Measurements from ENCODE around the gene KIF5C.

The KIF5C gene

GRCh38 chr2:148968776-148969319 is 93.8 kb downstream of the KIF5C start:
- H3K4me3 ChIP-seq (replicated peaks; ENCODE audit: low read depth, low read length), result no peak overlapping the region
- TF ChIP-seq, protein P1, sequence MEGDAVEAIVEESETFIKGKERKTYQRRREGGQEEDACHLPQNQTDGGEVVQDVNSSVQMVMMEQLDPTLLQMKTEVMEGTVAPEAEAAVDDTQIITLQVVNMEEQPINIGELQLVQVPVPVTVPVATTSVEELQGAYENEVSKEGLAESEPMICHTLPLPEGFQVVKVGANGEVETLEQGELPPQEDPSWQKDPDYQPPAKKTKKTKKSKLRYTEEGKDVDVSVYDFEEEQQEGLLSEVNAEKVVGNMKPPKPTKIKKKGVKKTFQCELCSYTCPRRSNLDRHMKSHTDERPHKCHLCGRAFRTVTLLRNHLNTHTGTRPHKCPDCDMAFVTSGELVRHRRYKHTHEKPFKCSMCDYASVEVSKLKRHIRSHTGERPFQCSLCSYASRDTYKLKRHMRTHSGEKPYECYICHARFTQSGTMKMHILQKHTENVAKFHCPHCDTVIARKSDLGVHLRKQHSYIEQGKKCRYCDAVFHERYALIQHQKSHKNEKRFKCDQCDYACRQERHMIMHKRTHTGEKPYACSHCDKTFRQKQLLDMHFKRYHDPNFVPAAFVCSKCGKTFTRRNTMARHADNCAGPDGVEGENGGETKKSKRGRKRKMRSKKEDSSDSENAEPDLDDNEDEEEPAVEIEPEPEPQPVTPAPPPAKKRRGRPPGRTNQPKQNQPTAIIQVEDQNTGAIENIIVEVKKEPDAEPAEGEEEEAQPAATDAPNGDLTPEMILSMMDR (IDR thresholded peaks at IDR 0.05; ENCODE audit: low read depth, low read length, missing control alignments), result no peak
- no peak for DNase-seq (ENCODE audit: extremely low read depth, low read depth)

DNA sequence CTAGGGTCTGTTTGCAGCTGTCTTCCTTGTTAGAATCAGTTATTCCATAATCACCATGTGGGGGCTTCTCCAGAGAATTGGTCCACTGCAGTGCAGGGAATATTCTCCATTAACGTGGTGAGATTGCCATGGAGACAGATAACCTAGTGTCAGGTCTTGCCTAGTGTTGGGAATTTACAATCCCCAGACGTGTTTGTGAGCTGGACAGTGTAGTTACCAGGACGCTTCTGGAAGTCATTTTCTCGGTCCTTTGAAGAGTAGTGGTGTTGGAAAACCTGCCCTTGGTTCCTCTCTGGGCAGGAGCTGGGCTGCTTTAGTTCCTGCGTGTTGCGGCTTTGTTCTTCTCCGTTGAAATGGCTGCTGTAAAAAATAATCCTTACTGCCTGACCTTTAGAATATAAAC is 94.6 kb downstream of the KIF5C start:
- H3K4me3 ChIP-seq (replicated peaks; ENCODE audit: low read depth, low read length), result no peak overlapping the region
- DNase-seq (ENCODE audit: extremely low read depth, low read depth), result no peak
- TF ChIP-seq, protein P1 (IDR thresholded peaks at IDR 0.05; ENCODE audit: low read depth, low read length, missing control alignments), result no peak

DNA sequence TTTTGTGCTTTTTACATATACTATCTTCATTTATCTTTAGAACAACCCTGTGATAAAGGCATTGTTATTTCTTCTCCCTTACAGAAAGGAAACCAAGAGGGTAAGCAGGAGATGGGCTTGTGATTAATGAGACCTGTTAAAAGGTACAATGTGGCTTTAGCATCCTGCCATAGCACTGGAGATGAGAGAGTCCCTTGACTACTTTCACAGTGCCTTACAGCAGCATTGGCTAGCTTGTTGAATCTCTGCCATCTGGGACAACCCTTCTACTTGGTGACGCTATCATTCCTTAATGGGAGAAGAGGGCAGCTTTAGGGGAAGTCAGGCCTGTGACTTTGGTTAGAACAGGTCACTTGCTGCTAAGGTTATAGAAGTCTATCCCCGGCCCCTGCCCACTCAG is 95.4 kb downstream of the KIF5C start:
- DNase-seq (ENCODE audit: extremely low read depth, low read depth), result no peak
- TF ChIP-seq, protein P1 (IDR thresholded peaks at IDR 0.05; ENCODE audit: low read depth, low read length, missing control alignments), result no peak
- H3K4me3 ChIP-seq (replicated peaks; ENCODE audit: low read depth, low read length), result no peak overlapping the region

DNA sequence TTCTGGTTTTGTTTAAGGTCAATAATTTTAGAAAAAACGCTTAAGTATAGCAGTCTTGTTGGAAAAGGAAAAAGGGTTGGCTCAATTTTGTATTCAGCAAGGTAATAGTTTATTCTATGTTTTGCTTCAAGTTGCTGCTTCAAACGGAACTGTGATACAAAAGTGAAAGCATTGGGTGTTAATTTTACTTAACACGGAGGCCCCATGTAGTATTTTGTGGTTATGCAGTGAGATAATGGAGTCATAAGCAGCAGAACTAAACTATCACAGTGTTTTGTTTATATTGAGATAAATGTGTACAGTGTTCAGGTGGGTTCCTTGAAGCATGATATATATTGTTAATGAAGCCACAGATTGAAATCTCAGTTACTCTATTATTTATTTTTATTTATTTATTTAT is 96.5 kb downstream of the KIF5C start:
- H3K4me3 ChIP-seq (replicated peaks; ENCODE audit: low read depth, low read length), result no peak overlapping the region
- TF ChIP-seq, protein P1 (IDR thresholded peaks at IDR 0.05; ENCODE audit: low read depth, low read length, missing control alignments), result no peak
- no peak for DNase-seq (ENCODE audit: extremely low read depth, low read depth)

DNA sequence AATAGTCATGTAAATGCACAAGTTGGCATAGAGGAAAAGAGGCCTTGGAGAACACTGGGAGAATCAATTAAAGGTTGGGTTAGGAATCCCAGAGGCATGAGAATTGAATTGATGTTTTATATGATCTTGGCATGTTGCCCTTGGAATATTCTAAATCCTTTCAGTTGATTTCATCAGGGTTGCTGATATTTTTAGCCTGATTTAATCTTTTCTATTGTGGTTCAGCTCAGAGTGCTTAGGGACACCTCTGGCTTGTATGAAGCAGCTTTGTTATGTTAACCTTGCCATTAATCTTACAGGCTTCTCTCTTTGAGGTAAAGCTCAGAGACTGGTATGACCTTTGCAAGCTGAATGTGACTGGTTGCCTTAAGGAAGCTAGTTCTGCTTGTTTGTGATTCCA is 99.1 kb downstream of the KIF5C start:
- H3K4me3 ChIP-seq (replicated peaks; ENCODE audit: low read depth, low read length), result no peak overlapping the region
- TF ChIP-seq, protein P1 (IDR thresholded peaks at IDR 0.05; ENCODE audit: low read depth, low read length, missing control alignments), result no peak
- DNase-seq (ENCODE audit: extremely low read depth, low read depth), result no peak

- DNase-seq (ENCODE audit: extremely low read depth, low read depth), result no peak
- TF ChIP-seq, protein P1 (IDR thresholded peaks at IDR 0.05; ENCODE audit: low read depth, low read length, missing control alignments), result no peak
- H3K4me3 ChIP-seq (replicated peaks; ENCODE audit: low read depth, low read length), result no peak overlapping the region
Observed at GRCh38 chr2:148978026-148978685, 103.1 kb downstream of the KIF5C start.

DNA sequence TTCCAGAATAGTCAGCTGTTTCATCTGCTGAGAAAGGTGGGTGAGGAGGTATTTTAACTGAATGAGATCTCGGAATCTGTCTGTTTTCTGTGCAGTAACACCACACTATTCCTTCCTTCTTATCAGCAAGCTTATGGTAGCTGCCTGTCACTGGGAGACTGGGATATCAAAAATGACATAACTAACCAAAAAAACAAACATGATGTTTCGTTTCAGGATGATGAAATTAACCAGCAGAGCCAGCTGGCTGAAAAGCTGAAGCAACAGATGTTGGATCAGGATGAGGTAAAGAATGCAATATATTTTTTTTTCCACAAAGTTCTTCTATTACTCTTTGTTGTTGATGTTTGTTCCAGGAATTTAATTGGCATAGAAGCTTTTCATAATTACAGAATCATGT is 103.7 kb downstream of the KIF5C start:
- DNase-seq (ENCODE audit: extremely low read depth, low read depth), result no peak

More for the DNA sequence above, 103.7 kb downstream of the KIF5C start:
- H3K4me3 ChIP-seq (replicated peaks; ENCODE audit: low read depth, low read length), result no peak overlapping the region
- TF ChIP-seq, protein P1 (IDR thresholded peaks at IDR 0.05; ENCODE audit: low read depth, low read length, missing control alignments), result no peak
